Measurements from ENCODE around the gene IFFO2. TPM values are rescaled to one million over a fixed set of nuclear protein-coding genes. Genes with fewer than 3 reads are reported as not detected.

IFFO2 gene
- total RNA-seq, 1 experiment from 2014 or later: 4.7 TPM

GRCh38 chr1:18951416-18951815 is 5.1 kb downstream of the IFFO2 start:
- no peak for DNase-seq (ENCODE audit: low read depth)

- DNase-seq (ENCODE audit: low read depth): no peak
These were observed 6.0 kb downstream of the IFFO2 start for GRCh38 chr1:18950401-18951026.

DNA sequence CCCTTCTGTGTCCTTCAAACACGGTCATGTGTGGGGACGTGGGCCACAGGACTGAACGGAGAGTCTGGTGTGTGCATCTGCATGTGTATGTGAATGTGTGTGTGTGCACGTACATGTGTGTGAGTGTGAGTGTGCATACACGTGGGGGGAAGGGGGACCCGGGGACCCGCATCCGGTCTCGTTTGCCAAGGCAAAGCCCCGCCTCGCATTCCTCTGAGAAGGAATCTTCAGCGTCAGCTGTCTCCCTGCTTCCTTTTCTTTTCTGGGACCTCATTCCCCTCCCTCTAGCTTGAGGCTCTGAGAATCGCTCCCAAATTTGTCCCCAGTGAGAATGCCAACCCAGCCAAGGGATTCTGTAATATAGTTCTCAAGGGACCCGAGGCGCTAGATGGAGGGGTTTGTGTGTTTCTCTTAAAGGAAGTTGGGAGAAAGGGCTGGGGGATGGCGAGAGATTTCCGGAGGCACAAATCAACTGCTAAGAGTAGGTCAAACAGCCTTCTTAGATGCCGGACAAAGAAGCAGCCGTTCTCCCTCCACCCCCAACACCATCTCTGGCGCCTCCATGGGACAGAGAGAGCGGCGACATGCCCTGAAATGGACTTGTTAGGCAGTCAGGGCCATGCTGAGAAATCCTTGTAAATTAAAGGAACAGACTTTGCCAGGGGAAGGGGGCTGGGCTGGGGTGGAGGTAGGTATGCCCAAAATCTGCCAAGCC is 6.6 kb downstream of the IFFO2 start:
- peak; percentile 75 for DNase-seq (ENCODE audit: low read depth)

- DNase-seq (ENCODE audit: low read depth): no peak
These were observed 7.4 kb downstream of the IFFO2 start for GRCh38 chr1:18948913-18949685.

GRCh38 chr1:18948048-18948912 is 8.2 kb downstream of the IFFO2 start:
- DNase-seq (ENCODE audit: low read depth): peak; percentile 68

DNA sequence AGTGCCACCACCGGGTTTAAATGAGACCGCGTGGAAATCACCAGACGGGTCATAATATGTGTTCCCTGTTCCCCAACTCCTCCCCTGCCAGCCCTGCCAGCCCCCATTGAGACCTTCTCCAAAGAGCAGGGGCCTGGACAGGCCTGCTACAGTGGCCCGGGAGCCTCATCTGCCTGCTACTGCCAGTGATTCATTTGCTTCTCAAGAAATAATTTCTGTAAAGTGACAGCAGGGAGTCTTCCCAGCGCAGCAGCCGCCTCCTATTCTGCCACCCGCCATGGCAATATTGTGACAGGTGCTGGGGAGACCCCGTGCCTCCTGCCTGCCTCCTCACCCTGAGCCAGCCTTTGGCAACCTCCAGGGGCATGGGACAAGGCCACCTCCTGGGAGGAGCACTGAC is 8.9 kb downstream of the IFFO2 start:
- no peak for DNase-seq (ENCODE audit: low read depth)

DNA sequence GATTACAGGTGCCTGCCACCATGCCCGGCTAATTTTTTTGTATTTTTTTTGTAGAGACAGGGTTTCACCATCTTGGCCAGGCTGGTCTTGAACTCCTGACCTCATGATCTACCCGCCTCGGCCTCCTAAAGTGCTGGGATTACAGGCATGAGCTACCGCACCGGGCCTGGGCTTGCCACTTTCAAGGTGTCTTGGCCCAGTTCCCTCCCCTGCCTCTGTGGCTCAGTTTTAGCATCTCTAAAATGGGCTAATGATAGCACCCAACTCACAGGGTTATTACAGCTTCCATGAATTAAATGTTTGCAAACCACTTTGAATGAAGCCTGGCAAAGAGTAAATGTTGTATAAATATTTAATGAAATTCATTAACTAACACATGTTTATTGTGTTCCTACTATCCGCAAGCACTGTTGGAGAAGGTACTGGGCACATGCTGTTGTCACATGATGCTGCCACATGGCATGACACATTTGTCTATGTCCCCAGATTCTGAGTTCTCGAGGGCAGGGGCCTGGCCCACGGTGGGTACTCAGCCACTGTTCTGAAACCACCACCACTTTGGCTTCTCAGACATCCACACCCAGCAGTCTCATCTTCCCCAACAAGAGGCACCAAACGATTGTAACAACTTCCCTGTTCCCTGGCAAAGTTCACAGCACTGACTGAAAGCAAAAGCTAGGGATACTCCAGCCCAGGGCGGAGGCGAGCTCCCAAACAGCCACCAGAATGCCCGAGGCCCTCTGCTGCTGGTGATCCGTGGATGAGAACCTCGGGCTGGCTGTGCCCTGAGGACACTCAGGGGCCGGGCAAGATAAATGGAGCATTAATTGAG is 9.7 kb downstream of the IFFO2 start:
- DNase-seq (ENCODE audit: low read depth): no peak

GRCh38 chr1:18945401-18945849 is 11.1 kb downstream of the IFFO2 start:
- no peak for DNase-seq (ENCODE audit: low read depth)

DNA sequence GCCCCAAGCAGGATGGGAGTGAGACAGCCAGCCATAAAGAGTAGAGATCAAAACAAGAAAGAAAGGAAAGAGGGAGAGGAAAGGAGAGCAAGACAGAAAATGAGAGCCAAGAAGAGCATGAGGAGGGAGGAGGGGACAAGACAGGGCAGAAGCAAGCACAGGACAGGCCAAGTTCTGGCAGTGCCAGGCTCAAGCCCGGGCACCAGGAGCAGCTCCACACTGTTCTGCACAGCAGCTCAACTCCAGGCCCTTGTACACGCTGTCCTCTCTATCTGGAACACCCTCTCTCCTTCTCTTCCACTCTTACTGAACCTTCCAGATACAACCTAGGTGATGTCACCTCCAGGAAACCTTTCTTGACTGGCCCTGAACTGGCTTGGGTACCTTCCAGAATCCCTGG is 11.7 kb downstream of the IFFO2 start:
- no peak for DNase-seq (ENCODE audit: low read depth)

- no peak for DNase-seq (ENCODE audit: low read depth)
These were observed 12.4 kb downstream of the IFFO2 start for GRCh38 chr1:18943914-18944572.

DNA sequence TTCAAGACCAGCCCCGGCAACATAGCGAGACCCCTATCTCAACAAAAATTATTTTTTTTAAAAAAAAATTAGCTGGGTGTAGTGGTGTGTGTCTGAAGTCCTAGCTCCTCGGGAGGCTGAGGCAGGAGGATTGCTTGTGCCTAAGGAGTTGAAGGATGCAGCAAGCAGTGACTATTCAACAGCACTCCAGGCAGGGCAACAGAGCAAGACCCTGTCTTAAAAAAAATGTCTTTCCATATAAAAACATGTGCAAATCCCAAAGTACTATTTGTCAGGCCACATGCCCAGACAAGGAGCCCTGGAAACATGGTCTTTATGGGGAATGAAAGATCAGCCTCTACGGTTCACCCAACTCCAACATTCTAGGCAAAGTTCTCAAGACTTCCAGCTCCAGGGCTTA is 13.3 kb downstream of the IFFO2 start:
- no peak for DNase-seq (ENCODE audit: low read depth)

GRCh38 chr1:18942340-18942739 is 14.1 kb downstream of the IFFO2 start:
- DNase-seq (ENCODE audit: low read depth): no peak

- DNase-seq (ENCODE audit: low read depth): peak; percentile 64
These were observed 15.0 kb downstream of the IFFO2 start for GRCh38 chr1:18941221-18942141.

GRCh38 chr1:18940303-18941020 is 16.0 kb downstream of the IFFO2 start:
- no peak for DNase-seq (ENCODE audit: low read depth)

DNA sequence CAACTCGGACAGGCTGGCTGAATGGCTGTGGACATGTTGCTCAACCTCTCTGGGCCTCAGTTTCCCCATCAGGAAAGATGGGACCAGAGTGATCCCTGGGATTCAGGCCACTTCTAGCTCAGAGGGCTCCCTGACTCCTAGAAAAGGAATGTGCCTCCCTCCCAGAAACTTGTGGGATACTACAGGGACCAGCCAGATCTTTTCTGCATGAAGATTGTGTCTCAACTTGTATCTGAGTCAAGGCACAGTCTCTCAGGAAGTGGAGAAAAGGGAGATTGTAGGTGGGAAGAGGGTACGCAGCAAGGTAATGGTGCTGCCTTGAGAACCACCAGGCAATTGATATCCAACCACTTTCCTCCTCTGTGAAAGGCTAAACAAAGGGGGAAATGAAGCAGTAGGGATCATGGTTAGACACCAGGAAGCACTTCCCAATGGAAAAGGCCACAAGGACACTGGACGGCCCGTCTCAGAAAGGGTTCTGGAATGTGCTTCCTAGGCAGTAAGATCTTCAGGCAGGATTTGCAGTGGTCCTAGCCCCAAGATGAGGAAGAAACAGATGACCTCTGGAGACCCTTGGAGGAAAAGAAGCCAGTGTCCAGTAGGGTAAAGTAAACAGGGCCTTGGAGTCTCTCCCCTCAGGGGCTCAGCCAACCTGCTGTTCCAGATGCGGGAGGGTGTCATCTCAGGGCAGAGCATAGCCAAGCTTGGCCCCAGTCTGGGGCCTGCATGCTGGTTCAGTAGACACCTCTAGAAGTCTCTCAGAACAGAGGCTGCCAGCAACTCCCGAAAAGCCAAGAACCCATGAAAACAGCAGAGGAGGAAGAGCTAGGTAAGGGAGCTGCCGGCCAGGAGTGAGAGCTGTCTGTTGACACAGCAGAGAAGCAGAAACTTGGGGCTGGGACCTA is 16.8 kb downstream of the IFFO2 start:
- DNase-seq (ENCODE audit: low read depth): no peak

GRCh38 chr1:18938707-18939070 is 17.8 kb downstream of the IFFO2 start:
- no peak for DNase-seq (ENCODE audit: low read depth)

DNA sequence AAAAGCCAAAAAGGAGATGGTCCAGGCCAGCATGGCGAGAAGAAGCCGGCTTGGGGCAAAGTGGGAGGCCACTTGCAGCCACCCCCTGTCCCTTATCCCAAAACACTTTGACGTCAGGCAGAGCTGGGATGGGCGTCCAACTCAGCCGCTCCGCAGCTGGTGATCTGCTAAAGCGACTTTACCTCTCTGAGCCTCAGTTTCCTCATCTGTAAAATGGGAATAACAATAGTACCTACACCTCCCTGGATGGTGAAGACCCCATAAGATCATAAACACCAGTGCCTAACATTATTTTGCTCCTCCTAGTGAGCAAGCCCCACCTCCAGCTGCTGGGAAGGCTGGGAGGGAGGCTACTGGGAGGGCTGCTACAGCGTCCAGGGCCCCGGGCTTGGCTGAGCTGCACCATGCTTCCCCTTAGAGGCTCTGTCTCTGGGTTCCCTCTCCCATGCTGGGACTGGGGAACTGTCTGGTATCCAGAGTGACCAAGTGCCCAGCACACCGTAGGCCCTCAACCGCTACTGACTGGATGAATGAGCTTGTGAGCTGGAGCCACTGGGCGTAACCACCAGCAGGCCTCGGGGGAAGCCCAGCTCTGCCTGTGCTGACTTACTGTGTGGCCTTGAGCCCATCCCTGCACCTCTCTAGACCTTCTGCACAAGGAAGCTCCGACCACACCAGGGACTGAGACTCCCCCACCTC is 18.3 kb downstream of the IFFO2 start:
- DNase-seq (ENCODE audit: low read depth): no peak

Data from LHCN-M2 (cell line).